Occipital lobe (tissue), 3 donors: ENCODE data around the gene DHX57. TPM values are rescaled to one million over a fixed set of nuclear protein-coding genes. Genes with fewer than 3 reads are reported as not detected.

ENCODE experiments used
- DNase-seq: peaks from one replicate; lab custom pipeline; 2025; lab: John Stamatoyannopoulos, UW
- small RNA-seq: library from RNA; depleted of rRNA; stranded (forward); fragments of <200 nt; gene quantifications from one replicate; pipeline ENCODE3, GENCODE V24; 2014
- total RNA-seq: library from RNA; depleted of rRNA; stranded (reverse); fragments of >200 nt; gene quantifications from one replicate; pipeline ENCODE4 v1.2.3, GENCODE V29; 2014

Gene DHX57
- total RNA-seq, 1 donor from 2014 or later: 46.5 TPM

DNA sequence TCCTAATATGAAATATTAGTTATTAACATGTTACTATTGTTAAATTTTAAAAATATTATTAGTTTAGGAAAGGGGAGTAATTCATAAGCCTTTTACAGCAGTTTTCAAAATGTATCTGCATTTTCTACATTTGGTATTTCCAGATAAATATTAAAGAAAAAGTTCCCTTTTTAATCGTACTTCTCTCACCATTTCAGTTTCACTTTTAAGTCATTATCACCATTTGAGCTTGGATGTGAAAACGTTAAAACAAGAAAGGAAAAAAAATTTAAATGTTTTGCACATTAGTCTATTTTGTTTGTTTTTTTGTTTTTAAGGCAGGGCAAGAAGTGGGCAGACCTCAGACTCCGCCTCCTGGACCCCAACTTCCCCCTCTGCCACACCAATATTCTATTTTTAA, 121.2 kb downstream of the DHX57 start:
- DNase-seq: no peak

DNA sequence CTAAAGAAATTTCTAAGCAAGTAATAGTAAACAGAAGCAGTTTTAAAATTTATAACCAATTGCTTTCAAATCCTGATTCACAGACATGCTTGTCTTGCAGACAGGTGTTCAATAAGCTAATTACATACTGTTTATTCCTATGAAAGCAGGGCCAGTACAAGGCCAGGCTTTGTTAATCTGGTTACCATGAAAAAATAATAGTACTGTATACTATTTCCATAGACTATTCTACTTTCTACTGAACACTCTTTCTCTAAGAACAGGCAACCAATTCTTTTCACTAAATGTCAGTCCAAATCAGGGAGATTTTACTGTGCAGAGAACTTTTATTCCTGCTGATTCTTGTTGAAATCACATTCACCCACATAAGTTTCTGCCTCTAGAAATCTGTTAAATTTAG, 121.7 kb downstream of the DHX57 start:
- no peak for DNase-seq

DNA sequence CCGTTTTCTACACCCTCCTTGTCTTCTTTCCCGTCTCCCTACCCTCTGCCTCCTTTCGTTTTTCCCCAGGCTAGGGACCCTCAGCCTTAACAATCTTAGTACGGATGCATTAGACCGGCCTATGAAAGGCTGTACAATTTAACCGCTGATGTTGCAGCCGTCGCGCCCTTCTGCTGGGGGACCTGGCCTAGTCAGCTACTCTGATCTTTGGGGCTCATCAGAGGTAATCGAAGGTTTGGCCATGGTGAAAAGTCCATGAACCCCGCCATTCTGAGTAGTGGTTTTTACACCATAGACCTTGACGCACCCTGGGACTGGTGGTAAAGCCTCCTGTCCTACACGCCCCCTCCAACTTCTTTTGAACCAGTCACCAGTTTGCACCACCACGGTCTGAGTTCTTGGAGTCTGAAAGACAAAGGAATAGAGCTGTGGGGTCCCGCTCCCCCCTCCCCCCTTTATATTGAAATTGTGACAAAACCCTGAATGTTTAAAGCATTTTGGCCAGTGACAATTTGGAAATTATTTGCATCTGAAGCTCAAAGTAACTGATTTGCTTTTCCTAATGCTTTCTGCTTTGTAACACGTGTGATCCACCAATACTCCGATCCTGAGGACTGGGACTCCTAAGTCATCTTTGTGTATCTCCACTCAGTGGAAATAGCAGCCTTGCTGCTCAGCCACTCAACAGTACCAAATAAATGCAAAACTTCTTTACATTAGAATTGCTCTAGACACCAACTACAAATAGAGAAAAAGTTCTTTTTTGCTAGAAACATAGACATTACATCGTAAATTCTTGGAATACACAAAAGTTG, 123.9 kb downstream of the DHX57 start:
- DNase-seq: no peak

DNA sequence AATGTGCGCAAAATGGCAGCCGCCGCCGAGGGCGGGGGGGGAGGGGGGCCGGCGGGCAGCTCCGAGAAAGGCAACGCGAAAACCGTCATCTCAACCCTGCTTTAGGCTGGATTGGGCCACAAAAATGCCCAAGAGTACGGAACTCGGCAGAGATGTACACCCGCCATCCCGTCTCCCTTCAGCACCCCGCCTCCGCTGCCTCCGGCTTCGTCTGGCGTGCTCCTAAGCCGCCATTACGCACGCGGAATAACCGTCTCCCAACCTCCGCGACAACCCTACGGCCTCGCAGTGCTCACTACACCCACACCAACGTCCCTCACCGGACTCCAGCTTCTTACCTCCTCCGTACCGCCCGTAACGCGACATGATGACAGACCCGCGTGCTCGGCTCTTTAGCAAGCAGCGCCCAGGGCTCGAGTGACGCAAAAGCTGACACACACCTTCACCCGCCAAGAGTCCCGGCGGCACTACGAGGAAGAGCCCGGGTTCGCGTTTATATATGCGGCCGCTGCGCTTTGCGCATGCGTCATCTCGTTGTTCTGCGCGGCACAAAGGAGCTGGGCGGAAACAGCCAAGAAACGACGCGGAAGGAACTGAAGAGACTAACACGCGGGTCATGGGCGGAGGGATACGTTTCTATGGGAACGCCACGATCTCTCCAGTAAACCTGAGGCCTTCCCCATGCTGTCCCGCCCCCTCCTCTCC, 124.7 kb downstream of the DHX57 start, which contains the start of gene SRSF7:
Gene SRSF7, minus strand, starts transcription at position 471 of the 705 bp plus-strand sequence. Its CDS starts 105 bp downstream, at position 366.
- peak; percentile 94 for DNase-seq

DNA sequence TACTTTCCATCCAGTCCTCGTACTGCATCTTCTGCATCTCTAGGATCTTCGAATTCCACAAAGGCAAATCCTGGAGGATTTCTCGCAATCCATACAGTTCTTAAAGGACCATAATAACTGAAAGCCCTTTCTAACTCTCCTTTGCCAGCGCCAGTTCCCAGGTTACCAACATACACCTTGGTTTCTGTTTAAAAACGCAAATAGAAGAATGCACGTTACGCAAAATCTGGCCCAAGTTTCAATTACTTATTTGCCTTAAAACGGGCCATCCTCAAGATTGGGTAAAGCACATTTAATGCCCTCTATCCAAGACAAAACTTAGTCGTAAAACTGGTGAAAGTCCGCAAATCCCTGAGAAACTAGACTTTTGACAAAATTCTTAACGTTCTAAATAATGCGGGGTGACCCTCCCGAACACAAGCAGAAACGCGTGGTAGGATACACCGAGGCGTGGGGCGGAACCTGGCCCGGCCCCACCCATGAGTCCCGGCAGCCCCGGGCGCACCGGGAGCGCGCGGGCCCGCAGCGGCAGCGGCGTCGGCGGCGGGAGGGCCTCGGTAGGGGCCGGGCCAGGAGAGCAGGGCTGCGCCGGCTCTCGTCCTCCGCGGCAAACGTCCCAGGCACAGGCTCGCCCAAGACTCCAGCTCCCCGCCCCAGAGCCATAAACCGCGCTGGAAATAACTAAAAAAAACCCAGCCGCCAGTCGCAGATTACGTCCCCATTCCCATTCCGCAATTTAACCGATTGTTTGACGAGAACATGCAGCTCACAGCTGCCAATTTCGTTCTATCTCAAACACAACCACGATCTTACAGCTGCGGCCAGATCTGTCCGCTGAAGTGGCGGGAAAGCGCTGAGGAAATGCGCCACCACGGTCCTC, 125.5 kb downstream of the DHX57 start:
- no peak for DNase-seq

DNA sequence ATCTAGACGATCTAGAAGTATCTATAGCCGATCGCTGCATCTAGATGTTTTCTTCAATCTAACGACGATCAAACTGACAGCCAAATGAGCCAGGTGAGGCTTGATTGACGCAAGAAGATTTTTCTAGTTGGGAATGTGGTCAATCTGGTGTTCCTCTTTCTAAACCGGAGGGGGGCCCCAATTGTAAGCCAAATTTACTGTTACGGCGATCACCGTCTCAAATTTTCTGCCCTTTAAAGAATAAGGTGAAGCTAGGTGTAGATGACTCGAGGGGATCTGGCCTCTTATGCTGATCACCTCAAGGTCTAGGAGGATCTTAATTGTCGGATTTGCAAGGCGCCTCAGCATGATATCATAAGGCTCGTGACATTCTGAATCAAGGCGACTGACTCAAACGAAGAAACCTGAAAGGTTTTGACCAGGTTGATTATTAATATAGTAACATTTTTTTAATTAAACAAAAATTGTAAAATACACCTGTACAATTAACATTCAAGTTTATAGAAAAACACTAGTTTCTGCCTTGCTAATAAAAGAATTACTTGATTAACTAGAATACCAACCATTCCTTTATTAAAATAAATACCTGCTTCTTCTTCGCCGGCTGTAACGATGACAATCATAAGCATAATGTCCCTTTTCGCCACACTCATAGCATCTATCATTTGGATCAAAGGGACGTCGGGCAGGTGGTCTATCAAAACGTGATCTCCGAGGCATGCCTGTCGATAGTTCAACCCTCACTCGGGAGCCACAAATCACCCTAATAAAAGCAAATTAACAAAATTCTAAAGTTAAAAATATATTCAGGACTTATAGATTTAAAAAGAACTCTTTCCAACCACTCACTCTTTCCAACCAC, 126.6 kb downstream of the DHX57 start:
- DNase-seq: no peak

DNA sequence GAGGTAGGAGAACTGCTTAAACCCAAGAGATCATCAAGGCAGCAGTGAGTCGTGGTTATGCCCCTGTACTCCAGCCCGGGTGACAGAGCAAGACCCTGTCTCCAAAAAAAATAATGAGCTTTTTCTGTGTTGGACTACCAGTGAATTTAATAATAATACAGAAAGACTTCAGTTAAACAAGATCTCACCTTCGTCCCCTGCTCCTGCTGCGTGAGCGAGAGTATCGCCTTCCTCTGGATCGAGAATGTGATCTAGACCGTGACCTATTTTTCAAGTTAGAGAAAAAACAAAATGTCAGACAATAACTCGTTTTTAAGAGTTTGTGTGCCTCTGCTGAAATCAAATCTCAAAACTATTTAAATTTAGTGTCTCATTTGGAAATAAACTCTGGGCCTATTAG, 127.3 kb downstream of the DHX57 start:
- no peak for DNase-seq

DNA sequence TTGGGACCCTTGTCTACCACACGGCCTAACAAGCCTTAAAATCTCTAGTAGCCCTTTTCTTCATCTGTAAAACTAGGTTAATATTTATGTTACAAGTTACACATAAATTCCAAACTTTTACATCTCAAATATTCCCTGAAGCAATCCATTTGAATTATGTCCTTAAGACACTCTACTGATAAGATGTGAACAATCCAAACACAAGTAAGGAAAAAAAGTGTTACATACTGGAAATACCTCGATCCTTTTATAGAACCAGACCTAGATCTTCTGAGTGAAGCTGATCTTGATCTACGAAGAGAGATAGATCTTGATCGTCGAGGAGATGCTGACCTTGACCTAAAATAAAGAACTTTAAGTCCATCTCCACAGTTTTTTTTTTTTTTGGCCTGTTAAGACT, 127.9 kb downstream of the DHX57 start:
- no peak for DNase-seq

Small RNA genes lying within 50 kb of the gene (small RNA-seq; reads per million reads assigned to genes)
- gene RNU6-851P: not detected

Other genes starting within 250 kb of the DHX57 start
- gene GALM, start 209.8 kb downstream of the DHX57 start, total RNA-seq: 3.6 TPM
- 133 TPM for gene SRSF7, start 124.6 kb downstream of the DHX57 start, total RNA-seq
- gene GEMIN6, start 97.7 kb downstream of the DHX57 start, total RNA-seq: 13.4 TPM
- gene MORN2, start within 50 bp of the DHX57 start, total RNA-seq: 16.7 TPM
- gene ARHGEF33, start 13.9 kb upstream of the DHX57 start, total RNA-seq: 3.9 TPM
- 32.1 TPM for gene SOS1, start 245.1 kb upstream of the DHX57 start, total RNA-seq